ENCODE results near the gene TMX1.

Gene TMX1, protein sequence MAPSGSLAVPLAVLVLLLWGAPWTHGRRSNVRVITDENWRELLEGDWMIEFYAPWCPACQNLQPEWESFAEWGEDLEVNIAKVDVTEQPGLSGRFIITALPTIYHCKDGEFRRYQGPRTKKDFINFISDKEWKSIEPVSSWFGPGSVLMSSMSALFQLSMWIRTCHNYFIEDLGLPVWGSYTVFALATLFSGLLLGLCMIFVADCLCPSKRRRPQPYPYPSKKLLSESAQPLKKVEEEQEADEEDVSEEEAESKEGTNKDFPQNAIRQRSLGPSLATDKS

DNA sequence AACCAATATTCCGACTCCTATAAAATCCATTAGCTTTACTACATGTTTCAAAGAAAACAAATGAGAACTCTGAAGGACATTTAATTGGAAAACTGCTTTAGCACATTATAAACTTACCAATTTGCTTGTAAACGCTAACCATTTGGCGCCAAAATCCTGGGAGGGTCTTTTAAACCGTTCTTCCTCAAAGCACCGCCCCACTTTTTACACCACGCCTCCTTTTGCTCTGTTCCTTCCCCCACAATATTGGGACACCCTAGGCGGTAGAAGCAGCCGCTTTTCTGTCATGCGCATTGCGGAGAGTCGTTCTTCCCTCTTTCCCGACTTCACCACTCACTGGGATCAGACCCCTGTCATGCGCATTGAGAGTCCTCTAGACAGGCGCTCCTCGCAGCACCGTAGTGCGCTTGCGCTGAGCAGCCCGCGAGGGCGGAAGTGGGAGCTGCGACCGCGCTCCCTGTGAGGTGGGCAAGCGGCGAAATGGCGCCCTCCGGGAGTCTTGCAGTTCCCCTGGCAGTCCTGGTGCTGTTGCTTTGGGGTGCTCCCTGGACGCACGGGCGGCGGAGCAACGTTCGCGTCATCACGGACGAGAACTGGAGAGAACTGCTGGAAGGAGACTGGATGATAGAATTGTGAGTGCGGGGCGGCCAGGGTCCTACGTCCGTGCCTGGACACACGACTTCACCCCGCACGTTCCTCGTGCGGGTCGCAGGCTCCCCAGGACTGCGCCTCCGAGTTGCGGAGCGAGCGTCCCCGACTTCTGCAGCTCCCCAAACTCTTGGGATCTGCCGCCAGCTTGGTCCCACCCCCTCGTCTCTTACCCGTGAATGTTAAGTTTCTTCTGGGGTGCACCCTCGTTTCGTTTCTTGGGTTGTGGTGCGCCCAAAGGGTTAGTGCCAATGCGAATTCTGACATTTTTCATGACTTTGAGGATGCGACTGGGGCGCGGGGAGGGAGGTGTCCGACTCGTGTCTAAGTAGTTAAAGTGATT lies at the start of gene TMX1:
TSS of gene TMX1 (plus strand) at position 435 of the 991 bp plus-strand sequence. CDS start at position 481, 46 bp downstream.
- peak; percentile 98 for DNase-seq (ENCODE audit: low read depth)
- TF ChIP-seq, protein P1, sequence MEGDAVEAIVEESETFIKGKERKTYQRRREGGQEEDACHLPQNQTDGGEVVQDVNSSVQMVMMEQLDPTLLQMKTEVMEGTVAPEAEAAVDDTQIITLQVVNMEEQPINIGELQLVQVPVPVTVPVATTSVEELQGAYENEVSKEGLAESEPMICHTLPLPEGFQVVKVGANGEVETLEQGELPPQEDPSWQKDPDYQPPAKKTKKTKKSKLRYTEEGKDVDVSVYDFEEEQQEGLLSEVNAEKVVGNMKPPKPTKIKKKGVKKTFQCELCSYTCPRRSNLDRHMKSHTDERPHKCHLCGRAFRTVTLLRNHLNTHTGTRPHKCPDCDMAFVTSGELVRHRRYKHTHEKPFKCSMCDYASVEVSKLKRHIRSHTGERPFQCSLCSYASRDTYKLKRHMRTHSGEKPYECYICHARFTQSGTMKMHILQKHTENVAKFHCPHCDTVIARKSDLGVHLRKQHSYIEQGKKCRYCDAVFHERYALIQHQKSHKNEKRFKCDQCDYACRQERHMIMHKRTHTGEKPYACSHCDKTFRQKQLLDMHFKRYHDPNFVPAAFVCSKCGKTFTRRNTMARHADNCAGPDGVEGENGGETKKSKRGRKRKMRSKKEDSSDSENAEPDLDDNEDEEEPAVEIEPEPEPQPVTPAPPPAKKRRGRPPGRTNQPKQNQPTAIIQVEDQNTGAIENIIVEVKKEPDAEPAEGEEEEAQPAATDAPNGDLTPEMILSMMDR (IDR thresholded peaks at IDR 0.05; ENCODE audit: insufficient read depth, low read depth, low read length, missing control alignments), result no peak
- peak within 1 kb of the TSS; percentile 99 for H3K4me3 ChIP-seq (ENCODE audit: low read length)

DNA sequence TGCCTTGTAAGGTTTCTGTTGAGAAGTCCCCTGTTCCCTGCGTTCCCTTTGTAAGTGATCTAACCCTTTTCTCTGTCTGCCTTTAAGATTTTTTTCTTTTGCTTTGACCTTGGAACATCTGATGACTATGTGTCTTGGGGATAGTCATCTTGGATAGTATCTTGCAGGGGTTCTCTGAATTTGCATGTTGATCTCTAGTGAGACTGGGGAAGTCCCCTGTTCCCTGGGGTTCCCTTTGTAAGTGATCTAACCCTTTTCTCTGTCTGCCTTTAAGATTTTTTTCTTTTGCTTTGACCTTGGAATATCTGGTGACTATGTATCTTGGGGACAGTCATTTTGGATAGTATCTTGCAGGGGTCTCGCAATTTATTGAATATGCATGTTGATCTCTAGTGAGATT lies 38.2 kb upstream of the TMX1 start:
- DNase-seq (ENCODE audit: low read depth), result no peak
- TF ChIP-seq, protein P1 (IDR thresholded peaks at IDR 0.05; ENCODE audit: insufficient read depth, low read depth, low read length, missing control alignments), result no peak
- no peak overlapping the region for H3K4me3 ChIP-seq (ENCODE audit: low read length)

DNA sequence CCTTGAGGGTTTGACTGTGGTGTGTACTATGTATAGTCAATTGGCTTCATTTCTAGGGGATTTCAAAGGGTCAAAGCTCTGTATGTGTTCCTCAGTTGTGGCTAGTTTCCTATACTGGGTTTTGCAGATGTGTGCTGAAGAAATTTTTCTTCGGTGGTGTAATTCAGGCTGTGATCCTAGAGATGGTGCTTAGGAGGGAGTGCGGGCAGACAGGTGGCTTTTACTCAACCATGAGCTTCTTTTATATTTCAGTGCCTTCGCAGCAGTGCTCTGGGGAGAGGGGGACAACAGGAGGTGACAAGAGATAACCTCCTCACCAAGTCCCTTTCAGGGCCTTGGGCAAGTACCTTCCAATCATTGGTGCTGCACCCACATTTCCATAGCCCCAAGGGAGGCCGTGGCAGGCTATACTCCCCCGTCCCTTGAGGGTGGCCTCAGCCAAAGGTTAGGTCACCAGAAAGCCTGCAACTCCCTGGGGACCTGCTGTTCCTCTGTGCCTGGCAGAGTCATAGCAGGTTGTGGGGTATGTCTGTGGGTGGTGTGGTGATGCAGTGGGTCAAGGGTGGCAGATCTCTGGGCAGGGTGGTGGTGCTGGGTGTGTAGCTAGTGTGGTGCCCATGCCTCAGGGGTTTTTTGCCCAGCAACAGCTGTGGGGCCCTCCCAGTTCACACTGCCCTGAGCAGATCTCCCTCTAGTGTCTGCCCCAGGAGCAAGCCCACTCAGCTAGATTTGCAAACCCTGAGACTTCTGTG lies 37.0 kb upstream of the TMX1 start:
- TF ChIP-seq, protein P1 (IDR thresholded peaks at IDR 0.05; ENCODE audit: insufficient read depth, low read depth, low read length, missing control alignments), result no peak
- H3K4me3 ChIP-seq (ENCODE audit: low read length), result no peak overlapping the region
- DNase-seq (ENCODE audit: low read depth), result no peak

DNA sequence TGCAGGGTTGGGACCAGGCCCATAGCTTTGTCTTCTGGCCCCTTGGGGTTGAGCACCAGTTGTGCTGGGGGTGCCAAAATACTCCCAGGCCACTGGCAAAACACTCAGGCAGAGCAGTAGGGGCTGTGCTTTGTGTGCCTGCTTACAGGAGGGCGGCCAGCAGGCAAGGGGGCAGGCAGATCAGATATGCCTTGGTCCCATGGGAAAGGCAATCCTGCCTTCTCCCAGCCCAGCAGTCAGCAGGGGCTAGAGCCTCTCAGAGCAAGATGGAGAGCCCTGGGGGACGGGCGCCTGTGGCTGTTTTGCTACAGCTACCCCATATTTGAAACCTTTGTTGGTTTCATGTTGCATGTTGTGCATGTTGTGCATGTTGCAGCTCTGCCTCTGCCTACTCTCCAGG lies 36.2 kb upstream of the TMX1 start:
- no peak overlapping the region for H3K4me3 ChIP-seq (ENCODE audit: low read length)
- TF ChIP-seq, protein P1 (IDR thresholded peaks at IDR 0.05; ENCODE audit: insufficient read depth, low read depth, low read length, missing control alignments), result no peak
- no peak for DNase-seq (ENCODE audit: low read depth)

DNA sequence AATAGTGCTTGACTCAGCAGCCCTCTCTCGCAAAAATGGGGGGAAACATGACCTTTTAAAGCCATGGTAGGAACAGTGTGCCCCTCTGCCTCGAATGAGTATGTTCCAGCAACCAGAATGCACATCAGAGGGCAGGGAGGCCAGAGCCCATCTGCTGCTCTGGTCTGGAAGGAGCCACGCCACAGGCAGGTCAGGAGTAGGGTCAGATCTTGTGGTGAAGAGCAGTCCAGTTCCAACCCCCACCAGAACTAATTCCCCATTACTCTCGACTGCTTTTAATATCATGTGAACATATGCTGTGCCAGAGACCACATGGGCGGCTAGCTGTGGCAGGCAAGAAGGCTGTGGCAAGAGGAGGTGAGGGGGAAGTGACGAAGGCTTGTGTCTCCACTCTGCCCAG lies 34.6 kb upstream of the TMX1 start:
- no peak for DNase-seq (ENCODE audit: low read depth)
- TF ChIP-seq, protein P1 (IDR thresholded peaks at IDR 0.05; ENCODE audit: insufficient read depth, low read depth, low read length, missing control alignments), result no peak
- H3K4me3 ChIP-seq (ENCODE audit: low read length), result no peak overlapping the region

DNA sequence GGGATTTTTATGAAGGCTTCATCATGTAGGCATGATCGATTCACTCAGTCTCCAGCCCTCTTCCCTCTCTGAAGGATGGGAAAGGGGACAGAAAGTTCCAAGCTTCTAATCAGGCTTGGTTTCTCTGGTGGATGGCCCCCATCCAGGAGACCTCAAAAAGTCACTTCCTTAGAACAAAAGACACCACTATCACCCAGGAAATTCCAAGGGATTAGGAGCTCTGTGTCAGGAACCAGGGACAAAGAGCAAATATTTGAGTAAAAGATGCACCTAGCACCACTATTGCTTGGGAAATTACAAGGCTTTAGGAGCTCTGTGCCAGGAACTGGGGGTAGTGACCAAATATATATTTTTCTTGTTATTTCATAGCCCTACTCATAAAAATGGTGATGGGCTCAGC lies 33.6 kb upstream of the TMX1 start:
- TF ChIP-seq, protein P1 (IDR thresholded peaks at IDR 0.05; ENCODE audit: insufficient read depth, low read depth, low read length, missing control alignments), result no peak
- no peak overlapping the region for H3K4me3 ChIP-seq (ENCODE audit: low read length)
- DNase-seq (ENCODE audit: low read depth), result no peak

Data from epithelial cell of esophagus (primary cell).